ENCODE measurements around the gene CDKN2A.
A peak's percentile ranks its signal among the peaks of the same experiment; 100 is the strongest.
"Not testable (repeated sequence)": the region's sequence is repeated elsewhere in the genome, so short reads cannot be mapped to it uniquely, and the experiment has no call there.

CDKN2A gene

GRCh38 chr9:21964925-21965385 is 29.2 kb downstream of the CDKN2A start:
- peak; percentile 44 for DNase-seq (ENCODE audit: low read depth, low spot score)
- H3K27ac ChIP-seq: peak overlapping the region; percentile 48

GRCh38 chr9:21961569-21961968 is 32.6 kb downstream of the CDKN2A start:
- DNase-seq (ENCODE audit: low read depth, low spot score): no peak
- no peak overlapping the region for H3K27ac ChIP-seq

GRCh38 chr9:21959268-21959667 is 34.9 kb downstream of the CDKN2A start:
- not testable (repeated sequence) for DNase-seq (ENCODE audit: low read depth, low spot score); H3K27ac ChIP-seq

- DNase-seq (ENCODE audit: low read depth, low spot score): no peak
- H3K27ac ChIP-seq: no peak overlapping the region
Measured at GRCh38 chr9:21958833-21959232, 35.4 kb downstream of the CDKN2A start.

- DNase-seq (ENCODE audit: low read depth, low spot score): no peak
Measured at GRCh38 chr9:21945606-21946005, 48.6 kb downstream of the CDKN2A start.

GRCh38 chr9:21943464-21943863 is 50.7 kb downstream of the CDKN2A start:
- no peak overlapping the region for H3K27ac ChIP-seq
- no peak for DNase-seq (ENCODE audit: low read depth, low spot score)

More at GRCh38 chr9:21945606-21946005, 48.6 kb downstream of the CDKN2A start:
- H3K27ac ChIP-seq: no peak overlapping the region

- no peak for DNase-seq (ENCODE audit: low read depth, low spot score)
- H3K27ac ChIP-seq: no peak overlapping the region
Measured at GRCh38 chr9:21941337-21941995, 52.7 kb downstream of the CDKN2A start.

- H3K27ac ChIP-seq: no peak overlapping the region
- DNase-seq (ENCODE audit: low read depth, low spot score): no peak
Measured at GRCh38 chr9:21936161-21936560, 58.0 kb downstream of the CDKN2A start.

GRCh38 chr9:21935631-21936030 is 58.6 kb downstream of the CDKN2A start:
- no peak overlapping the region for H3K27ac ChIP-seq
- DNase-seq (ENCODE audit: low read depth, low spot score): no peak

- H3K27ac ChIP-seq: peak overlapping the region; percentile 40
- DNase-seq (ENCODE audit: low read depth, low spot score): no peak
Measured at GRCh38 chr9:21933865-21934264, 60.3 kb downstream of the CDKN2A start.

- no peak for DNase-seq (ENCODE audit: low read depth, low spot score)
- H3K27ac ChIP-seq: peak overlapping the region; percentile 40
Measured at GRCh38 chr9:21933281-21933680, 60.9 kb downstream of the CDKN2A start.

- no peak for DNase-seq (ENCODE audit: low read depth, low spot score)
- no peak overlapping the region for H3K27ac ChIP-seq
Measured at GRCh38 chr9:21931428-21931827, 62.8 kb downstream of the CDKN2A start.

- no peak for DNase-seq (ENCODE audit: low read depth, low spot score)
Measured at GRCh38 chr9:21927752-21928151, 66.4 kb downstream of the CDKN2A start.

GRCh38 chr9:21923694-21924093 is 70.5 kb downstream of the CDKN2A start:
- no peak for DNase-seq (ENCODE audit: low read depth, low spot score)
- H3K27ac ChIP-seq: no peak overlapping the region

More at GRCh38 chr9:21927752-21928151, 66.4 kb downstream of the CDKN2A start:
- no peak overlapping the region for H3K27ac ChIP-seq

- peak overlapping the region; percentile 54 for H3K27ac ChIP-seq
- no peak for DNase-seq (ENCODE audit: low read depth, low spot score)
Measured at GRCh38 chr9:21919377-21920362, 74.5 kb downstream of the CDKN2A start.
